ENCODE results near the gene ATP2B2. TPM values are rescaled to one million over a fixed set of nuclear protein-coding genes. Genes with fewer than 3 reads are reported as not detected.
A peak's percentile ranks its signal among the peaks of the same experiment; 100 is the strongest.

Gene ATP2B2
- total RNA-seq, 4 donors from 2014 or later: 0.31 to 2.9 (median 1.8) TPM

DNA sequence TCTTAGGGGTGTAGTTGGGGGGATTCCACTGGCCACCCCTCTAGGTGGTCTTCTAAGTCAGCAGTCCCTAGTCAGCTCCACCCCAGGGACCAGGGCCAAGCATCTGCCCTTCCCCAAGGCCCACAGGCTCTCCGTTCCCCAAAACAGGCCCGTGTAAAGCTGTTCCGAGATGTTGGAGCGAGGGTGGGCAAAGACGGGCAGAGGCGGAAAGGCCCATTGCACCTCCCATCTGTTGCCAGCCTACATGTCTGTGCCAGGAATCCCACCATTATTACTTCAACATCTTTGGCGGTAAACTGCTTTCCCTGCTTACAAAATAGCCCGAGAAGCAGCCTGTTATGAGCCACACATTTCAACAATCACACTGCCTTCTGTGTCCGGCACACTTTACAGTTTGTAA, 1.9 kb upstream of the ATP2B2 start:
- no peaks in the 10 kb centered on the region for H3K36me3 ChIP-seq
- no peak overlapping the region for H3K27ac ChIP-seq
- no peak overlapping the region for H3K4me3 ChIP-seq
- TF ChIP-seq, protein P1, sequence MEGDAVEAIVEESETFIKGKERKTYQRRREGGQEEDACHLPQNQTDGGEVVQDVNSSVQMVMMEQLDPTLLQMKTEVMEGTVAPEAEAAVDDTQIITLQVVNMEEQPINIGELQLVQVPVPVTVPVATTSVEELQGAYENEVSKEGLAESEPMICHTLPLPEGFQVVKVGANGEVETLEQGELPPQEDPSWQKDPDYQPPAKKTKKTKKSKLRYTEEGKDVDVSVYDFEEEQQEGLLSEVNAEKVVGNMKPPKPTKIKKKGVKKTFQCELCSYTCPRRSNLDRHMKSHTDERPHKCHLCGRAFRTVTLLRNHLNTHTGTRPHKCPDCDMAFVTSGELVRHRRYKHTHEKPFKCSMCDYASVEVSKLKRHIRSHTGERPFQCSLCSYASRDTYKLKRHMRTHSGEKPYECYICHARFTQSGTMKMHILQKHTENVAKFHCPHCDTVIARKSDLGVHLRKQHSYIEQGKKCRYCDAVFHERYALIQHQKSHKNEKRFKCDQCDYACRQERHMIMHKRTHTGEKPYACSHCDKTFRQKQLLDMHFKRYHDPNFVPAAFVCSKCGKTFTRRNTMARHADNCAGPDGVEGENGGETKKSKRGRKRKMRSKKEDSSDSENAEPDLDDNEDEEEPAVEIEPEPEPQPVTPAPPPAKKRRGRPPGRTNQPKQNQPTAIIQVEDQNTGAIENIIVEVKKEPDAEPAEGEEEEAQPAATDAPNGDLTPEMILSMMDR (IDR thresholded peaks at IDR 0.05 in 4 of 5, conservative IDR thresholded peaks at IDR 0.05 in 1 of 5): no peak
- no peak for TF ChIP-seq POLR2A (IDR thresholded peaks at IDR 0.05)
- no peaks in the 10 kb centered on the region for H3K4me1 ChIP-seq
- ATAC-seq (no peak), DNase-seq (no peak)
- H3K27me3 ChIP-seq: peaks cover 0 to 3% (median 0%) of the 10 kb centered on the region in 3 donors
- in situ Hi-C loops (cut with MboI; ENCODE audit: low sequenced_read_pairs in 4 of 4) (no loop called here), intact Hi-C loops (cut with DNase I; ENCODE audit: low total_unique reads) (no loop called here)
- H3K9me3 ChIP-seq: no peaks in the 10 kb centered on the region

DNA sequence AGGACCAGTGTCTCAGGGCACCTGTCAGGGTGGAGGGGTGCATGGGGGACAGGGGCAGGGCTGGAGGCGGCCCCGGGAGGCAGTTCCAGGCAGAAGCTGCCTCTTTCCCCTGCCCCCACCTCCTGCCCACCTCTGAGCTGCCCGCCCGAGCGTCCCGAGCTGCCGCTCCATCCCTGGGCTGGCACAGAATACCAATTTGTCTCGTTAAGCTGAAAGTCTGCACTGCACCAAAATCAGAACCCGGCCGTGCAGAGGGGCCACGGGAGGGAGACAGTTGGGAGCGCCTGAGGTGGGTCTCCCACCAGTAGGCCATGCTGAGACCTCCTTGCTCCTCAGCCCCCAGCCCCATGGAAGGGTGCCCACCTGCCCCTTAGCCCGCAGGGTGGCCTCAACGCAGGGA, 1.3 kb upstream of the ATP2B2 start:
- Histone ChIP-seq H3K36me3 (no peaks in the 10 kb centered on the region), H3K4me3 (no peak overlapping the region), H3K9me3 (no peaks in the 10 kb centered on the region), H3K27me3 (peaks cover 0 to 3% (median 0%) of the 10 kb centered on the region in 3 donors), H3K27ac (no peak overlapping the region), H3K4me1 (no peaks in the 10 kb centered on the region)
- ATAC-seq: no peak
- DNase-seq: no peak
- intact Hi-C loops (cut with DNase I; ENCODE audit: low total_unique reads): no loop called here
- in situ Hi-C loops (cut with MboI; ENCODE audit: low sequenced_read_pairs in 4 of 4): no loop called here
- TF ChIP-seq POLR2A (IDR thresholded peaks at IDR 0.05): no peak
- TF ChIP-seq, protein P1 (IDR thresholded peaks at IDR 0.05 in 4 of 5, conservative IDR thresholded peaks at IDR 0.05 in 1 of 5): no peak

GRCh38 chr3:10505791-10506585, 602 bp upstream of the ATP2B2 start:
- TF ChIP-seq, protein P1 (IDR thresholded peaks at IDR 0.05 in 4 of 5, conservative IDR thresholded peaks at IDR 0.05 in 1 of 5): no peak
- no peaks in the 10 kb centered on the region for H3K4me1 ChIP-seq
- no peaks in the 10 kb centered on the region for H3K9me3 ChIP-seq
- ATAC-seq (no peak), DNase-seq (no peak)
- in situ Hi-C loops (cut with MboI; ENCODE audit: low sequenced_read_pairs in 4 of 4): no loop called here
- H3K36me3 ChIP-seq: no peaks in the 10 kb centered on the region
- intact Hi-C loops (cut with DNase I; ENCODE audit: low total_unique reads): no loop called here
- H3K27me3 ChIP-seq: peaks cover 0 to 3% (median 0%) of the 10 kb centered on the region in 3 donors
- H3K27ac ChIP-seq: no peak overlapping the region
- peak overlapping the region; percentile 40 to 52 (median 42) for H3K4me3 ChIP-seq

- Histone ChIP-seq H3K27ac (no peak overlapping the region), H3K4me3 (no peak overlapping the region), H3K36me3 (no peaks in the 10 kb centered on the region), H3K27me3 (peaks cover 0 to 3% (median 0%) of the 10 kb centered on the region in 3 donors), H3K9me3 (no peaks in the 10 kb centered on the region), H3K4me1 (no peaks in the 10 kb centered on the region)
- intact Hi-C loops (cut with DNase I; ENCODE audit: low total_unique reads): no loop called here
- TF ChIP-seq, protein P1 (IDR thresholded peaks at IDR 0.05 in 4 of 5, conservative IDR thresholded peaks at IDR 0.05 in 1 of 5): no peak
- no peak for TF ChIP-seq POLR2A (IDR thresholded peaks at IDR 0.05)
- no peak for ATAC-seq
- no peak for DNase-seq
- in situ Hi-C loops (cut with MboI; ENCODE audit: low sequenced_read_pairs in 4 of 4): no loop called here
These were observed 976 bp downstream of the ATP2B2 start for GRCh38 chr3:10504171-10505049.
